Myocyte (in vitro differentiated cells): ENCODE data around the gene CIB4. TPM values are rescaled to one million over a fixed set of nuclear protein-coding genes. Genes with fewer than 3 reads are reported as not detected.

Source experiments
- DNase-seq: peaks from one replicate; pipeline ENCODE4 v3.0.0-alpha.2; 2012; ENCODE audit warnings: low read depth
- total RNA-seq: library from RNA; depleted of rRNA; stranded (reverse); fragments of >200 nt; gene quantifications from 2 replicates; pipeline ENCODE4 v1.2.3, GENCODE V29; 2014

Gene CIB4
- total RNA-seq, 1 donor from 2014 or later: not detected

DNA sequence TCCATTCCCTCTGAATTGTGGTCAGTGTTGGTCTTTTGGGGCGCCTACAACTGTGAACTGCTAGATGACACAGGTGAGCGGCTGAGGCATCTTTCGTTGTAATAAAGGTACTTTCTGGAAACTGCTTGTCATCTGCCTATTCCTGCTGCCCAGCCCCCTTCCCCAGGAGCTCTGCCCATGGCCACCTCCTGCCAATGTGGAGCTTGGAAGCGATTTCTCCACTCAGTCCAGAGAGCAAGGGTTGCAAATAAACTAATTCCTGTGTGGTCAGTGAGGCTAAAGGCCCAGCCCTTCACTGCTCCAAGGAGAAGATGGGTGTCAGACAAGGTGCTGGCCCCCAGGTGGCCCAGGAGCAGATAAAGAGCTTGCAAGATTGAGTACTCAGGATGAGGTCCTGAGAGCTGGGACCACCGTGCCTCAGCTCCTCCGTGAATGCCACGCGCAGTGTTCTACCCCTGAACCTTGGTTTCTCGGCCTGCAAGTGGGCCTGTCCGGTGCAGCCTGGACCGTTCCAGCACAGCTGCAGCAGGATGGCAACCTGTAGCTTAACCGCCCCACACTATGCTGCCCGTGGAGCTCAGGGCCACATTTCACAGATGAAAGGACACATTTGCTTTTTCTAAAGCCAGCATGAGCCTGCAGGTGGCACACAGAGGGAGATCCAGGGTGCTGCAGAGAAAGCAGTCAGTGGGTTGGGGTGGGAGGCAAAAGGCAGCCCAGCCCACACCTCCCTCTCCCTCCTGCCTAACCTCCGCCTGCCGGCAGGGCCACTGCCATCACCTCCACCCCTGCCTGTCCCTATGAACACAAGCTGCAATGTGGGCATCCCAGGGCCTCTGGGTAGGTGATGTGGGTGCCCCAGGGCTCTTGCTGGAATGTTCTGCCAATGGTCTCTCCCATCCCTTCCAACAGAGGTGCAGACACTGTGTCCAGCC, 84.6 kb downstream of the CIB4 start:
- no peak for DNase-seq

DNA sequence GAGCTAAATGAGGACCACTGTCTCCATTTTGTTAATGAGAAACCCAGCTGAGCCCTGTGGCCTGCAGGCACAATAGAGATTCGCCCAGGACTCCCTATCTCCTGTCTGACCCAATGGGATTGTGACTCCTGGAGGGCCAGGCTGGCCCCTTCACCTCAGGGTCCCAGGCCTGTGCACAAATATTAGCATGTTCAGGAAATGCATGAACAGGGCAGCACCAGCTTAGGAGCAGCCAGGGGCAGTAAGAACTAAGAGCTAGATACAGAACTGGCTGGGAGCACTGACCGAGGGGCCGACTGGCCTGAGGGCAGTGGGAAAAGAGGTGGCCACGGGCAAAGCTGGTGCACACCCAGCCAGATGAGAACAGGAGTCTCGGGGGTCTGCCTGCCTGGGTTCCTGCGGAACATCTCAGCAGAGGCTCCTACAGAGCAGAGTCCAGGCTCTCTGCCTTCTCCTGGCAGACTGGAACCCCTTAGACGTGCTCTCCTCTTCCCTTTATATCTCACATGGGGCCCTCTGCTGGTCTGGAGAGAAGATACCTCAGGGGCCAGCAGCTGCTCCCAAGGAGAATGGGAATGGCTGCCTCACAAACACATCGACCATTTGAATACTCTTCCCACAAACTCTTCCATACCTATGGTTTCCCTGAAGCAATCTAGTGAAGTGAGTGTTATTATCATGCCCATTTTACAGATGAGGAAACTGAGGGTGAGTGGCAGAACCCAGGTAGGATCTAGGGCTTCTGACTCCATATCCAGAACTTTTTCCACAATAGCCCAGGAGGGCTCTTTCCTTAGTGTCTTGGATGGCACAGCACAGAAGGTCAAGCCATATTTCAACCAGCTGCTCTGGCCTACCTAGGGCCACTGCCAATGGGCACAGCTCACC, 85.7 kb downstream of the CIB4 start:
- DNase-seq: no peak

DNA sequence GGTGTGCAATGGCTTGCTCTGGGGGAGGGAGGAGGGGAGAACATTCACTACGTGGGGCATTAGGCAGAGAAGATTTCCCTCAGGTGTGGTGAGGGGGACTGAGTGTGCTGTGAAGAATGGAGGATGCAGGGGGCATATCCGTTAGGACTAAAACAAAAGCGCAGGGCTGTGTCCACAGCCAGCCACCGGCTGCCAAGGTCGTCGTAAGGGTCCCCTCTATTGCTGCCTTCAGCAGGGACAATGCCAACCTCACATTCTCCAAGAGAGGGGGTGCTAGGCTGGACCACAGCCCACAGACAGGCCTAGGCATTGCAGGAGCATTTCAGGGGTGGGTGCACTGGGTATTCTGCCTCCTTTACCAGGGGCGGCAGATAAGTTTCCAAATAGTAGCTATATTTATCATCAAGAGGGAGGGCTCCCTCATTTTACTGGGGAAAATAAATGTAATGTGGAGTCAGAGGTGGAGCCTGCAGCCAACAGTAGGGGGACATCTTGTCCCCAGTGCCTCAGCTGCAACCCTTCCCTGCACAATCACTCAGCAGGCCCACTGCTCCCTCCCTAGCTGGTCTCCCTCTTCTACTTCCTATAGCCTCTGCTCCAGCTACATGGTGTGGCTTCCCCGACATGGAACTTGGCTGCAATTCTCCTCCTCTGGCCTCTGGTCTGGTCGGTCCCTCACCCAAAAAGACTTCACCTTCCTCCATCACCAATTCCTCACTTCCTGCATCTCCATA, 88.4 kb downstream of the CIB4 start:
- DNase-seq: no peak

DNA sequence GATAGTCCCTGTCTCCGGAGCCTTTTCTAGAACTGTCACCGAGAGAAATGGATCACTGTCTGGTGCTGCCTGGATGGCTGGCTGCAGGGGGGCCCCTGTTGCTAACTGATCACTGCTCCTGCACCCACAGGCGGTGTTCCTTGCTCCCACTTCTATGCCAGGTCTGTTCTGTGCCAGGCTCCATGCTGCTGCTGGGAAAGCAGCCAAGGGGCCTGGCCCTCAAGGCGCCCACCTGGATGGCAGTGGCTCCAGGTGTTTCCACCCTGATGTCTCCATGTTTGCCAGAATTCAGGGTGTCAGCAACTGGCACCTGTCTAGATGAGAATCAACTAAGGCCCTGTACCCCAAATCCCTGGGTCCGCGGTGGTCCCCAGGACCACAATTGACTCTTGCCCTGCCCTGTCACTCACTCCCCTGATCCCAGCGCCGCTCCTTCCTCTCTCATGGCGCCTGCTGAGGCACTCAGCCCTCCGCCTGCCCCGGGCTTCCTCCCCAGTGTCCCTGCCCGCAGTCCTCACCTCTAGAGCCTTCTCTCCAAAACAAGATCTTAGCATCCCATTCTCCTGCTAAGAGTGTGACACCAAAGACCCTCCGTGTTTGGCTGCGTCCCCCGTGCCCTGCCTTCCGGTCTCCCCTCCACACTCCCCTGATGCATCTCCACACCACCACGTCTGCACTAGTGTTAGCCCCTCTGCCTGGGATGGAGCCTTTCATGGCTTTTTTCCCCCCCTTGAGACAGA, 90.7 kb downstream of the CIB4 start:
- DNase-seq: no peak

DNA sequence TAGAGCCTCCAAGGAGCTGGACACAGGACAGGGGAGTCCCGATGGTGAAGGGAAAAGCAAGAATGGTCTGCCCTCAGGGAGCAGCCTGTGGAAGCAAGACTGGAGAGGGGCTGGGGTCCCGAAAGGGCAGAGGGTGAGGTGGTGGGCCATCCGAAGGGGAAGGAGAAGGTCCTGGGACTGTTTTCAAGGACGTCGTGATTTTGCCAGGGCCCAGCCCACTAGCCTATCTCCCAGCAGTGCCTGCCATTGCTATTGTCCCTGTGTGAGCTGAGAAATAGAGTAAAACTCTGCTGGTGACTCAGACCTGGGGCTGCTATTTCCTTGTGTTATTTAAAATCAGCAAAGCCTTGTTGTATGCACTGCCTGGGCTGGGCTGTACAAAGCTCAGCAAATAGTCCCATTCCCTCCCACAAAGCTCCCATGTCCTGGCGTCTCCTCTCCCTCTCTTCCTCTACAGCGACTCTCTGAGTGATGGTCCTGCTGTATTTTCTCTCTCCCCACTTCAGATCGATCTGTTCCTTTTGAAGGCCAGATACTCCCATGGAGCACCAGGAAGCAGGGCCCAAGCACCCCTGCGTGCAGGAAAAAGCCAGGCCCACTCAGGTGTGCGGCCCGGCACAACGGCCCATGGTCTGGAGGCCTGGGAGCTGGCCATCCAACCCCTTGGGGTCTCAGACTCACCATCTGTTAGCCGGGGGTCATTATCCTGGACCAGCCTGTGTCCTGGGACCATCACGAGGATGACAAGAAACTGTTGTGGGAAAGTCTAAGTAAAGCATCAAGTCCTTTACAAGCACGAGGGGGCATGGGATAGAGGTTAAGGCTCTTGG, 98.3 kb downstream of the CIB4 start:
- DNase-seq: no peak

DNA sequence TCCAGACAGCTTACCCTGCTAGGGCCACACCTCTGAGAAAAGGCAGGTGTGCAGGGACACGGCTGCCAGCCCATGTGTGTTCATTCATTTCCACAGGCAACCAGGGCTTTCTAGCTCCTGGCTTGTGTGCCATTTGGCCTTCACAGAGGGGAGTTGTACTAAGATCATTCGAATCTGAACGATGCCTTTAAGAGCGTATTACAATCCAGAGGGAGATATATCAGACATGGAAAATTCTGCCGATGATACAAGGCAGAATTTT, 99.0 kb downstream of the CIB4 start:
- DNase-seq: no peak

DNA sequence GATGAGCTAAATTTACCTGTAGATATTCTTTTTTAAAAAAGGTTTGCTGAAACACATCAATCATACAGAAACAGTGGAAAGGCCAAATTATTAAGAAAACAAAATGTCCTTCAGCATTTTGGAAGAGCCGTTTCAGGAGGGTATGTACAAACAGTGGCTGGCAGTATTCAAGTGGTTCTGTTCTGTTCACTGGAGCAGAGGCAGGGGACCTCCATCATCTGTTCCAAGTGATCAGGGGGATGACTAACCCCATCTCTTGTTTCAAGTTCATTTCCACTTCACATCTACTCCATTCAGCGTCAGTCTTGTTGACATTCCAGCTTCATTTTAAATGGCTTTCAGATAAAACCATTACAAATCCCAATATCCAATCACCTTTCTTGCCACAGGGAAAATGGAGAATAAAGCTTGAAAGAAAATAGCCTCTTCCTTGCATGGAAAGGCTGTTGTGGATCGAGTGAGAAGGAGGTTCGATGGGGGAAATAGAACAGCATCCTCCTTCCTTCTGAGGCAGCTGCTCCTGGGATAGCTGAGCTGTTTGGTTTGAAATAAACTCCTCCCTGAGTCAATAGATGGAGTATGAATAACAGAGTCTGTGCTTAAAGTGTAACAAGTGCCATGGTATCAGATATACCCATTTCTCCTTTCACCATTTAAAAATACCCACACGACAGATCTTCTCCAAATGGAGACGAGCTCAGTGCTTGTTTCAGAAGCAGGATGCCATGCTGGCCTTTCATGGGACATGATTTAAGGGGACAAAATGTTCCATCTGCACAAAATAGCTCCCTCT, 99.6 kb downstream of the CIB4 start:
- no peak for DNase-seq

DNA sequence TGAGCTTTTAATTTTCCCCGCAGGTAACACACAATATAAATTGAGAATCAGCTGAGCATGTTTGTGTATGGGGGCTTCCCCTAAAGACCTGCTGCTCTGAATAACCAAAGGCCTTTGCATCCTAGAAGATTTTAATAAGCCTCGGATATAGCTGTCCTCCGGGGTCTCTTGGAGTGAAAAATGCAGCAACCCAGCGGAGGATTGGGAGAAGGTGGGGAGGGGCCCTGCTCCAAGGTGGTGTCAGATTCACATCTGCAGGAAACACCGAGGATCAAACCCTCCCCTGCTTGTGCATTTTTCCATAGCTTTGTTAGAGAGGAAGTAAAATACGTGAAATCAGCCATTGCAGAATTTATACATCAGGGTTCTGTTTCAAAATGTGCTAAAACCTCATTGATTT, 100.2 kb downstream of the CIB4 start:
- DNase-seq: no peak

DNA sequence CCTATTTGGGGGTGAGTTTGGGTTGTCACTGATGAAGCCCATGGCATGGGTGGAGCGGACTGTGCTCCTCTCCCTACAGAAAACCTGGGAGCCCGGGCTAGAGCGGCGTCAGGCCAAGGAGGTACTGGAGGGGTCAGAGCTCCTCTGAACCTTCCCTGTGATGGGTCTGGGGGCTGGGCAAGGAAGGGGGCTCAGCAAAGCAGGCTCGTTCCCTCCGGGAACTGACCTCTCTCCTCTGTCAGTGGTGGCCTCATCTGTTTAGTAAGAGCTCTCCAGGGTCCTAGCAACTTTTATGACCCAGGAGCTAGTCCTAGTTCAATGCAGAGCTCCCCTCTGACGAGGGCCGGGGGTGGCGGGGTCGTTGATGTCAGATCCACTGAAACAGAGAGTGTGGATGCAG, 100.9 kb downstream of the CIB4 start:
- DNase-seq: no peak

DNA sequence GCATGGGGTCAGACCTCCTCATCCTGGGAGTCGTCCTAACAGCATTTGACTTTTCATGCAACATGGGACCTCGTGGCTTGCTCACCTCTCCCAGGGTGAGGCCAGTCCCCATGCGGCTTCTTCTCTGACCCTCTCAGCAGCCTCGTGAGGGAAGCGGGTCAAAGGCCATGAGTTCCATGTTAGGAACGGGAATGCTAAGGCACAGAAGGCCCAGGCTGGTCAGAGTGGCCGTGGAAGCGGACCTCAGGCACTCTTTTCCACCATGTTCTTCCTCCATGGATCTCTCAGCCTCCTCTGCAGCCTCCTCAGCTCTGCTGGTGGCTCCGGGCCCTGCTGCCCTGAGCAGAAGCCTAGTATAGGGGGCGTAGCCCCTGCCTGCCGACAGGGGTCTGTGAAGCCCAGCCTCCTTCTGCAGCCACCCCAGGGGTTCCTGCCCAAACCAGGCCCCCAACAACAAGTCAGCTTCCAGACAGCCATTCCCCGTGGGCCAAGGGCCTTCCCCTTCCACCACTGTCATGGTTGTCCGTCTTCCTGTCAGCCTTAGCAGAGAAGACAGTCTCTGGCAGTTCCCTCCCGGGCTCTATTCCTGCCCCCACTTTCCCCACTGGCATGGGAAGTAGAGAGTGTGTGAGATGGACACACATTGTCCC, 103.2 kb downstream of the CIB4 start:
- DNase-seq: no peak

DNA sequence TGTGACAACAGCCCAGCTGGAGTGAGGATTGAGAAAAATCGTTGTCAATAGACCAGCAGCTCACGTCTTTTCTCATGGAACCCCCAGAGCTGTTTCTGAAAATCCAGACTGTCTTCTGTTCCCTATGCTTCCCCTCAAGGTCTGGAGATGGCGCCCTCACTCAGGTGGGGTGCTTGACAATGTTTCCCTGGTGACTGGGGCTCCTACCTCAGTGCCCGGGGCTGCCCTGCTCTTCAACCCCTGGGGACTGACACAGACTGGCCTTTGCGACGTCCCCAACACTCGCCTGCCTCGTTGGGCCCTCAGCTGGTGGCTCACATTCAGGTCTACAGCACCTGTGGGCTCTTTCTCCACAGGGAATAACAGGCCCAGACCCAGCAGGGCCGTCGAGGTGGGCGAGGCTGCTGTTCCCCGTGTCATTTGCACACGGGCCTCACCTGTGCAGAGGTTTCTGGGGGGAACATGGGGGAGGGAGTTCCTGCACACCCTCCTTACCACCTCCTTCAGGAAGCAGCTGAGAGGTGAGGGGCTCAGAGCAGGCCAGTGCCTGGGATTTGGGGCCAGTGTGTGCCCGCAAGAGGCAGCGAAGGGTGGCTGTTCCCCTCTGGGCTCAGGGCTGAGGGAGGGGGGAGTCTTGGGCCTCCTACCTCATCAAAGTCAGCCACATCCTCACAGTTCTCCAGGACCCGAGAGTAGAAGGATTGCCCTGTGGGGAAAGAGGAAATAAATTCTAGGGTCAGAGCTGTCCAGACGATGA, 103.9 kb downstream of the CIB4 start:
- no peak for DNase-seq

DNA sequence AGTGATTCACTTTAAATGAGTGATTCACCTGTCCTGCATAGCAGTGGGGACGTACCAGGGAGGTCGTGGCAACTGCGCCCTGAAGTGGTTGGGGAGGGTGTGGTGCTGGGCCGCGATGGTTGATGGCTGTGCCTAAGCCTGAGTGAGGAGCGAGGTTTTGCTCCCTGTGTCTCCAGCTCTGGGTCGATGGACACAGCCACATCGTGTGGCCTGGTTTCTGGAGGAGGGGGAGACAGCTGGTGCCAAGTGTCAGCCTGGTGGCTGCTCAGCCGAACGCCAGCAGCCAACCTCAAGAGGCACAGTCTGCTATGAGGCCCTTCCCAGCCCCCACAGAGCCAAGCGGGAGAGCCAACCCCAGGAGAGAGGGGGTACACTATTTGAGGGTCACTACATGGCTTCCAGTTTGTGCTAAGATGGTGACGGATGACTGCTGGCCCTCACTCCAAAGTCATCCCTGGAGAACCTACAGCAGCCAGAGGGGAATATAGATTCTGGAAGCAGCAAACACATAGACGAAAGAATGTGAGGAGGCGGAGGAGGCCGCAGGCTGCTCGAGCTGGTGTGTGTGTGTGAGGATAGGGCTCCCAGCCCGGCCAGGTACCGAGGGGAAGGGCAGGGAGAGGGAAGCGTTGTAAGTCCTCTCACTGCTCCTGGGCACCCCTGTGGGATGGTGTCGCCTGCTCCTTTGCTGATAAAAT, 104.6 kb downstream of the CIB4 start:
- DNase-seq: peak; percentile 10

DNA sequence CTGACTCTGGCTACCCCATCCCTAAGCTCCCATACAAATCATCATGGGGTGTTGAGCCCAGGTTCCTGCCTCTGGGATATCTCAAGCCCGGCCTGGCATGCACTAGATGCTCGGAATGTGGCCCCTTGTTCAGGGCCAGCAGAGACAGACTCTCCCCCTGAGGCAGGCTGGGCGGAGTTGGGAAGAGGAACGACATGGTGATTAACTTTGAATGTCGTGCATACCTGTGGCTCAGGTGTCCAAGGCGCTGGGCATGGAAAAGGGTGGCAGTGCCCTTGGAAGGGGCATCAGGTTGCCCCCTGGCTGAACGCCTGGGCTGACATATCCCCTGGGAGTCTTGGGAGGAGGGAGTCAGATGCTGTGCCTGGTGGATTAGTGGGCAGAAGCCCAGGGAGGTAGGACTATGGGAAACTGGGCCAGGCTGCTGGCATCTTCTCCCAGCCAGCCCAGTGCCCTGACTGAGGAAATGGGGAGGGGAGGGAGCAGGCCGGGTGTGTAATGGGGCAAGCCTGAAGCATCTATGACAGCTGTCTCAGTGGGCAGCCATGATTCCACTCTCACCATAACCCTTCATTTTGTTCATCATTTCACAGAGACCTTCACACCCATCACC, 105.4 kb downstream of the CIB4 start:
- peak; percentile 2 for DNase-seq

DNA sequence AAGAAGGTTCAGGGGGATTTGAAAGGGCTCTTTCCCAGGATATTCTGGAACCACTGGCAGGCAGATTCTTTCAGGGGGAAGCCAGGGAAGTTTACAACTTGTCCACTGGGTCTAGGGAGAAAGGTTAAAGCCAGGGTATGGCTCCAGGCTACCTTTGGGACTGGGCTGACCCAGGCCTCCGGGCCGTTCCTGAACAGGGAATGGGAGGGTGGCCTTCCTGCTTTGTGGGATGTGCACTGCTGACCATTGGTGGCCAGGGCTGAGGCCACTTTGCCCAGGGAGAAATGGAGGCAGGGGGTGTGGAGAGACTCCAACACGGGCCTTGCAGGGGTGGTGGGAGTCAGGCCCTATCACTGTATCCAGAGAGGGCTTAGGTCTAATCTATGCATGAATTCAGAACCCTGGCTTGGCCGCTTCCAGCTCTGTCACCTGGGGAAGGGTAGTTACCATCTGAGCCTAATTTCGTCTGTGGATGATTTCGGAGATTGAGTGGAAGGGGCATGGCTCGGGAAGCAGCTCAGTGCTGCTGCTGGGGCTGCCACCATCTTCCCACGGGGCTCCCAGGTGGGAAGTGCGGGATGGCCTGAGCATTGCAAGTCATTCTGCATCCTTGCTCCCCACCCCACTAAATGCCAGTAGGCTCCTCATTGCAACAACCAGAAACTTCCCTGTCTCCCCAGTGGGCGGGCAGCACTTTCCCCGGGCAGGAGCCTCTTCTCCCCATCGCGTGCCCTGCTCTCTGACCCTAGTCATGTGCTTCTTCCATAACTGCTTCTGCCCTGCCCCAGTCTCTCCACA, 106.1 kb downstream of the CIB4 start:
- DNase-seq: no peak

DNA sequence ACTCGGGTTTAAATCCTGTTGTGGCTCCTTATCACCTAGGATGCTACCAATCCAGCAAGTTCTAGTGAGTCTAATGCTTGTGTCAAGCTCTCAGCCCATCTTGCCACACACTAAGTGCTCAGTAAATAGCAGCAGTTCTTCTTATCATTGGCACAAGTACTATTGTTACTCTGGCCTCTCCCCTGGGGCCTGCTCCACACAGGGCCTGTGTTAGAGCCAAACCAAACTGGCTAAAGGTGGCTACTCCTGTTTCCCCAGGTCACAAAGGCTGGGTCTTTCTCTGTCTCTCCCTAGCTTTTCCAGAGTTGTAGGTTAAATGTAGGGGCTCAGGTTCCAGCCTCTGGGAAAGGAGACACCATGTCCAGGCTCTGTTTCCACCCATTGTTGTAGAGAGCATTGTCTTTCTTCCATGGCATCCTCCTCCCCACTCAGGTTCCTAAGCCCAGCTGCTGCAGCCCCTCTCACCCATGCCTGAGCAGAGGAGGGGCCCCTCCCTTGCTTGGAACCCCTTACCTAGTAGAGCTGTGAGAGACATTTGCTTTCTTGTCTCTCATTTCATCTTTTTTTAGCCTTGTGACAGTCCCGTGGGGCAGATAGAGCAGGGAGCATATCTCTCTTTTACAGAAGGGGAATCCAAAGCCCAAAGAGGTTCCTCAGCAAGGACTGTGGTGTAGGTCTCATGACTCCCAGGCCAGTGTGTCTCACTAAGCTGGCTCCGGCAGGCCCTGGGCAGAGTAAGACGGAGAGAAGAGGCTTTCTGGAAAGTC, 106.9 kb downstream of the CIB4 start:
- no peak for DNase-seq
